H7 (cell line): ENCODE results near the gene POFUT2. TPM values are rescaled to one million over a fixed set of nuclear protein-coding genes. Genes with fewer than 3 reads are reported as not detected.
"Not testable (repeated sequence)": the region's sequence is repeated elsewhere in the genome, so short reads cannot be mapped to it uniquely, and the experiment has no call there.

Experiments used
- DNase-seq: peaks from one replicate; pipeline ENCODE4 v3.0.0; 2012
- H3K27me3 ChIP-seq: 2 replicates; pipeline ENCODE4 v1.6.0; 2011; ENCODE audit warnings: mild to moderate bottlenecking, low read length; ENCODE audit not compliant: control insufficient read depth, insufficient read depth
- H3K36me3 ChIP-seq: replicated peaks from 2 replicates; pipeline ENCODE4 v1.5.1; 2011; ENCODE audit warnings: low read length; ENCODE audit not compliant: control insufficient read depth, insufficient read depth
- H3K4me3 ChIP-seq: 2 replicates; pipeline ENCODE4 v1.5.1; 2011; ENCODE audit warnings: low read depth, mild to moderate bottlenecking, control low read depth, low read length, moderate library complexity; ENCODE audit not compliant: insufficient read depth
- total RNA-seq: library from RNA; depleted of rRNA; stranded (reverse); fragments of >200 nt; shearing (Covaris generic); gene quantifications from 2 replicates; pipeline ENCODE4 v1.2.3, GENCODE V29; 2014

The POFUT2 gene
- total RNA-seq, 1 experiment from 2014 or later: 25.4 TPM

GRCh38 chr21:45320261-45321025 is 32.7 kb upstream of the POFUT2 start:
- Histone ChIP-seq H3K4me3 (no peak overlapping the region), H3K36me3 (no peaks in the 10 kb centered on the region), H3K27me3 (no peaks in the 10 kb centered on the region)
- peak; percentile 65 for DNase-seq

- no peaks in the 10 kb centered on the region for H3K36me3 ChIP-seq
- DNase-seq: peak; percentile 75
- no peak overlapping the region for H3K4me3 ChIP-seq
- H3K27me3 ChIP-seq: no peaks in the 10 kb centered on the region
Observed at GRCh38 chr21:45319461-45320211, 31.9 kb upstream of the POFUT2 start.

- H3K4me3 ChIP-seq: no peak overlapping the region
Observed at GRCh38 chr21:45318556-45319404, 31.1 kb upstream of the POFUT2 start.

GRCh38 chr21:45318146-45318555 is 30.5 kb upstream of the POFUT2 start:
- H3K4me3 ChIP-seq: no peak overlapping the region
- H3K27me3 ChIP-seq: no peaks in the 10 kb centered on the region
- no peaks in the 10 kb centered on the region for H3K36me3 ChIP-seq
- peak; percentile 43 for DNase-seq

More at GRCh38 chr21:45318556-45319404, 31.1 kb upstream of the POFUT2 start:
- Histone ChIP-seq H3K27me3 (no peaks in the 10 kb centered on the region), H3K36me3 (no peaks in the 10 kb centered on the region)
- peak; percentile 63 for DNase-seq

GRCh38 chr21:45317398-45318145 is 29.9 kb upstream of the POFUT2 start:
- Histone ChIP-seq H3K4me3 (no peak overlapping the region), H3K27me3 (no peaks in the 10 kb centered on the region), H3K36me3 (no peaks in the 10 kb centered on the region)
- DNase-seq: peak; percentile 66

- Histone ChIP-seq H3K4me3 (no peak overlapping the region), H3K36me3 (no peaks in the 10 kb centered on the region), H3K27me3 (no peaks in the 10 kb centered on the region)
- DNase-seq: peak; percentile 52
Observed at GRCh38 chr21:45316871-45317397, 29.2 kb upstream of the POFUT2 start.

- not testable (repeated sequence) for H3K36me3 ChIP-seq, DNase-seq, H3K4me3 ChIP-seq, H3K27me3 ChIP-seq
Observed at GRCh38 chr21:45315676-45316470, 28.2 kb upstream of the POFUT2 start.

- Histone ChIP-seq H3K36me3 (no peaks in the 10 kb centered on the region), H3K27me3 (no peaks in the 10 kb centered on the region), H3K4me3 (no peak overlapping the region)
- DNase-seq: no peak
Observed at GRCh38 chr21:45313682-45314081, 26.0 kb upstream of the POFUT2 start.

- H3K27me3 ChIP-seq: no peaks in the 10 kb centered on the region
- no peak for DNase-seq
- no peaks in the 10 kb centered on the region for H3K36me3 ChIP-seq
- no peak overlapping the region for H3K4me3 ChIP-seq
Observed at GRCh38 chr21:45313015-45313414, 25.3 kb upstream of the POFUT2 start.

GRCh38 chr21:45312296-45312695 is 24.6 kb upstream of the POFUT2 start:
- Histone ChIP-seq H3K4me3 (no peak overlapping the region), H3K27me3 (no peaks in the 10 kb centered on the region), H3K36me3 (no peaks in the 10 kb centered on the region)
- DNase-seq: no peak

- Histone ChIP-seq H3K27me3 (no peaks in the 10 kb centered on the region), H3K36me3 (no peaks in the 10 kb centered on the region), H3K4me3 (no peak overlapping the region)
- DNase-seq: no peak
Observed at GRCh38 chr21:45310459-45310858, 22.8 kb upstream of the POFUT2 start.

GRCh38 chr21:45309987-45310381 is 22.3 kb upstream of the POFUT2 start:
- no peak for DNase-seq
- Histone ChIP-seq H3K27me3 (no peaks in the 10 kb centered on the region), H3K4me3 (no peak overlapping the region), H3K36me3 (no peaks in the 10 kb centered on the region)
